Measurements from ENCODE around the gene DCLK1.
"Not testable (repeated sequence)": the region's sequence is repeated elsewhere in the genome, so short reads cannot be mapped to it uniquely, and the experiment has no call there.

The DCLK1 gene

GRCh38 chr13:36031490-36031889 lies 99.7 kb downstream of the DCLK1 start:
- no peak for DNase-seq

GRCh38 chr13:36030670-36031331 lies 100.4 kb downstream of the DCLK1 start:
- DNase-seq, result no peak

GRCh38 chr13:36029166-36029565 lies 102.0 kb downstream of the DCLK1 start:
- no peak for DNase-seq

GRCh38 chr13:36028359-36029025 lies 102.7 kb downstream of the DCLK1 start:
- no peak for DNase-seq

- DNase-seq, result no peak
Measured at GRCh38 chr13:36026531-36026930, 104.7 kb downstream of the DCLK1 start.

GRCh38 chr13:36014763-36015162 lies 116.4 kb downstream of the DCLK1 start:
- DNase-seq, result no peak

- DNase-seq, result no peak
Measured at GRCh38 chr13:36006894-36007675, 124.1 kb downstream of the DCLK1 start.

GRCh38 chr13:36006347-36006746 lies 124.8 kb downstream of the DCLK1 start:
- DNase-seq, result no peak

- no peak for DNase-seq
Measured at GRCh38 chr13:36001561-36001960, 129.6 kb downstream of the DCLK1 start.

- DNase-seq, result no peak
Measured at GRCh38 chr13:36000028-36000427, 131.2 kb downstream of the DCLK1 start.

- no peak for DNase-seq
Measured at GRCh38 chr13:35996360-35996759, 134.8 kb downstream of the DCLK1 start.

- DNase-seq, result no peak
Measured at GRCh38 chr13:35995136-35995535, 136.0 kb downstream of the DCLK1 start.

- no peak for DNase-seq
Measured at GRCh38 chr13:35994131-35994966, 136.8 kb downstream of the DCLK1 start.

- DNase-seq, result no peak
Measured at GRCh38 chr13:35993686-35994085, 137.5 kb downstream of the DCLK1 start.

GRCh38 chr13:35992964-35993363 lies 138.2 kb downstream of the DCLK1 start:
- no peak for DNase-seq

- no peak for DNase-seq
Measured at GRCh38 chr13:35990196-35990595, 141.0 kb downstream of the DCLK1 start.

GRCh38 chr13:35988648-35989081 lies 142.5 kb downstream of the DCLK1 start:
- no peak for DNase-seq

GRCh38 chr13:35987572-35988513 lies 143.3 kb downstream of the DCLK1 start:
- DNase-seq, result no peak

- no peak for DNase-seq
Measured at GRCh38 chr13:35984776-35985453, 146.3 kb downstream of the DCLK1 start.

GRCh38 chr13:35984287-35984686 lies 146.9 kb downstream of the DCLK1 start:
- no peak for DNase-seq

- DNase-seq, result not testable (repeated sequence)
Measured at GRCh38 chr13:35983703-35984102, 147.5 kb downstream of the DCLK1 start.

All from CD4-positive, alpha-beta T cell treated with Interleukin-12 subunit alpha and Interleukin-12 subunit beta, for 1 hour (primary cell).